RWPE2 (cell line): ENCODE results near the gene LARP1B.

Experiments used
- ATAC-seq: fragments of 200-7000 bp; cut with Tn5 transposase; 3 replicates; pipeline ENCODE4 v1.9.1; 2021; ENCODE audit warnings: low read depth
- DNase-seq: peaks from one replicate; pipeline ENCODE4 v3.0.0-alpha.2; 2020; ENCODE audit warnings: low spot score
- H3K27ac ChIP-seq: fragments of 450-650 bp; 2 replicates; pipeline ENCODE4 v1.5.1; 2017; ENCODE audit warnings: mild to moderate bottlenecking; ENCODE audit not compliant: poor library complexity, severe bottlenecking
- H3K27me3 ChIP-seq: fragments of 250-450 bp; sonication (Bioruptor Pico); 2 replicates; pipeline ENCODE4 v1.5.1; 2021; ENCODE audit warnings: mild to moderate bottlenecking, moderate library complexity; ENCODE audit not compliant: insufficient read depth, poor library complexity, severe bottlenecking
- H3K36me3 ChIP-seq: fragments of 250-450 bp; sonication (Bioruptor Pico); 2 replicates; pipeline ENCODE4 v1.5.1; 2020; ENCODE audit warnings: low read depth, mild to moderate bottlenecking, moderate library complexity
- H3K4me1 ChIP-seq: fragments of 250-450 bp; sonication (Bioruptor Pico); 2 replicates; pipeline ENCODE4 v1.5.1; 2021; ENCODE audit warnings: mild to moderate bottlenecking, moderate library complexity; ENCODE audit not compliant: insufficient read depth, poor library complexity, severe bottlenecking
- H3K4me3 ChIP-seq: fragments of 250-450 bp; sonication (Bioruptor Pico); 2 replicates; pipeline ENCODE4 v1.5.1; 2021; ENCODE audit warnings: mild to moderate bottlenecking, moderate library complexity; ENCODE audit not compliant: severe bottlenecking
- H3K9me3 ChIP-seq: fragments of 250-450 bp; sonication (Bioruptor Pico); 2 replicates; pipeline ENCODE4 v1.5.1; 2021; ENCODE audit warnings: mild to moderate bottlenecking, moderate library complexity; ENCODE audit not compliant: severe bottlenecking
- TF ChIP-seq, protein P1 (sequence below): fragments of 450-650 bp; IDR thresholded peaks from one replicate; pipeline ENCODE4 v1.5.1; 2017; ENCODE audit warnings: mild to moderate bottlenecking, moderate library complexity; ENCODE audit not compliant: poor library complexity, severe bottlenecking

Gene LARP1B

DNA sequence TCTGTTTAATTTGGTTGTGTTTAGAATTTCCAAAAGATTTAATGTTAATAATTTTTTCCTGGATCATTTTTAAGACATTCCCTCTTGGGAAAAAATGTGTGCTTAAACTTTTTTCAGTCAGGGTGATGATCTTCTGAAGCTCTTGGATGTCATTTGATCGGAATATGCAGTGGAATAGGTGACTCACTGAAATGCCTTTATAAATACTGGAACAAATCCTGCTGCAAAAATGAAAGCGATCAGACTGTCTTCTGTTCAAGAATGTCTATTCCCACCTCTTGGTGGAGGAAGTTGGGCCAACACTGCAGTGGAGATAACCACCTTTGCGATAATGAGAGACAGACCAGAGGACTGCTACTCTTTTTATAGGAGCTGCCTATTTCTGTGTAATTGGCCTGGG lies 46.7 kb downstream of the LARP1B start:
- H3K27me3 ChIP-seq: no peaks in the 10 kb centered on the region
- DNase-seq (no peak), ATAC-seq (no peak)
- H3K4me1 ChIP-seq: no peaks in the 10 kb centered on the region
- TF ChIP-seq, protein P1, sequence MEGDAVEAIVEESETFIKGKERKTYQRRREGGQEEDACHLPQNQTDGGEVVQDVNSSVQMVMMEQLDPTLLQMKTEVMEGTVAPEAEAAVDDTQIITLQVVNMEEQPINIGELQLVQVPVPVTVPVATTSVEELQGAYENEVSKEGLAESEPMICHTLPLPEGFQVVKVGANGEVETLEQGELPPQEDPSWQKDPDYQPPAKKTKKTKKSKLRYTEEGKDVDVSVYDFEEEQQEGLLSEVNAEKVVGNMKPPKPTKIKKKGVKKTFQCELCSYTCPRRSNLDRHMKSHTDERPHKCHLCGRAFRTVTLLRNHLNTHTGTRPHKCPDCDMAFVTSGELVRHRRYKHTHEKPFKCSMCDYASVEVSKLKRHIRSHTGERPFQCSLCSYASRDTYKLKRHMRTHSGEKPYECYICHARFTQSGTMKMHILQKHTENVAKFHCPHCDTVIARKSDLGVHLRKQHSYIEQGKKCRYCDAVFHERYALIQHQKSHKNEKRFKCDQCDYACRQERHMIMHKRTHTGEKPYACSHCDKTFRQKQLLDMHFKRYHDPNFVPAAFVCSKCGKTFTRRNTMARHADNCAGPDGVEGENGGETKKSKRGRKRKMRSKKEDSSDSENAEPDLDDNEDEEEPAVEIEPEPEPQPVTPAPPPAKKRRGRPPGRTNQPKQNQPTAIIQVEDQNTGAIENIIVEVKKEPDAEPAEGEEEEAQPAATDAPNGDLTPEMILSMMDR: no peak
- no peak overlapping the region for H3K27ac ChIP-seq
- peaks cover 64% of the 10 kb centered on the region for H3K36me3 ChIP-seq
- H3K9me3 ChIP-seq: no peaks in the 10 kb centered on the region
- no peak overlapping the region for H3K4me3 ChIP-seq

DNA sequence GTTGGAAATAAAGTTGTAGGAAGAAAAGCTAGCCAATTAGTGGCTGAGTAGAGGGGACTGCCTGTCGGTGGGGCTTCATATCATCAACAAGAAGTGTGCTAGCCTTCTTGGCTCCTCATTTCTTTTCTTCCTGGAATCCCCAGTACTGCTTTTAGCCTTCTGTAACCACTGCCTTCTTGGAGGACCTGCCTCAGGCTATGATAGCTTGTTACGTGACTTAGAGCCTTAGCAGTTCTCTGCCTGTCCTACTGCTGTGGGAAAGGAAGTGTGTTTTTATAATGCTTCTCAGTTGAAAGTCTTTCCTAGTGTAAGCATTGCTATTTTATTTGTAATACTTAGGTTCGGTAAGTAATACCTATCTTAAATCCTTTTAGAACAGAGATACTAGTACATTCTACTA lies 61.9 kb downstream of the LARP1B start:
- H3K36me3 ChIP-seq: peaks cover 36% of the 10 kb centered on the region
- no peaks in the 10 kb centered on the region for H3K27me3 ChIP-seq
- DNase-seq (no peak), ATAC-seq (no peak)
- H3K9me3 ChIP-seq: no peaks in the 10 kb centered on the region
- H3K27ac ChIP-seq: no peak overlapping the region
- no peaks in the 10 kb centered on the region for H3K4me1 ChIP-seq
- H3K4me3 ChIP-seq: no peak overlapping the region
- TF ChIP-seq, protein P1: no peak

DNA sequence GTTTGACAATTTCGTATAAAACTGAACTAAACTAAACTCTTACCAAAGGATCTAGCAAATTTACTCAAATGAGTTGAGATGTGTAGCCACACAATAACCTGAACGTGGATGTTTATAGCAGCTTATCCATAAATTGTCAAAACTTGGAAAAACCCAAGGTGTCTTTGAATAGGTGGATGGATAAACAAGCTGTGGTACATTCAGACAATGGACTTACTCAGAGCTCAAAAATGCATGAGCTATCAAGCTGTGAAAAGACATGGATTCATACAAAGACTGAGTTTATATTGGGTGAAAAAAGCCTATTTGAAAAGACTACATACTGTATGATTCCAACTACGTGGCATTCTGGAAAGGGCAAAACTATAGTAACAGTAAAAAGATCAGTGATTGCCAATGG lies 69.5 kb downstream of the LARP1B start:
- peak; percentile 73 for ATAC-seq
- TF ChIP-seq, protein P1: no peak

DNA sequence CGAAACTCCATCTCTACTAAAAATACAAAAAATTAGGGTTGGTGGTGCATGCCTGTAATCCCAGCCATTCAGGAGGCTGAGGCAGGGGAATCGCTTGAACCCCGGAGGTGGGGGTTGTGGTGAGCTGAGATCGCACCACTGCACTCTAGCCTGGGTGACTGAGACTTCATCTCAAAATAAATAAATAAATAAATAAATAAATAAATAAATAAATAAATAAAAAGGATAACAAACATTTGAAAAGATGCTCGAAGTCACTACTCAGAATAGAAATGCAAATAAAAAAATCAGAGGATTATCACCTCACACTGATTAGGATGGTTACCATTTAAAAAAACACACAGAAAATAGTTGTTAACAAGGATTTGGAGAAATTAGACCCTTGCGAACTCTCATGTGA lies 73.8 kb downstream of the LARP1B start:
- TF ChIP-seq, protein P1: no peak
- Histone ChIP-seq H3K27me3 (no peaks in the 10 kb centered on the region), H3K4me3 (no peak overlapping the region), H3K4me1 (no peaks in the 10 kb centered on the region), H3K36me3 (peaks cover 4% of the 10 kb centered on the region; the same call in 1 of the 2 replicates), H3K27ac (no peak overlapping the region), H3K9me3 (no peaks in the 10 kb centered on the region)
- no peak for DNase-seq
- ATAC-seq: no peak

More for the DNA sequence above, 69.5 kb downstream of the LARP1B start:
- Histone ChIP-seq H3K9me3 (no peaks in the 10 kb centered on the region), H3K4me1 (no peaks in the 10 kb centered on the region), H3K4me3 (no peak overlapping the region), H3K27me3 (no peaks in the 10 kb centered on the region), H3K36me3 (peaks cover 11% of the 10 kb centered on the region), H3K27ac (no peak overlapping the region)
- no peak for DNase-seq

DNA sequence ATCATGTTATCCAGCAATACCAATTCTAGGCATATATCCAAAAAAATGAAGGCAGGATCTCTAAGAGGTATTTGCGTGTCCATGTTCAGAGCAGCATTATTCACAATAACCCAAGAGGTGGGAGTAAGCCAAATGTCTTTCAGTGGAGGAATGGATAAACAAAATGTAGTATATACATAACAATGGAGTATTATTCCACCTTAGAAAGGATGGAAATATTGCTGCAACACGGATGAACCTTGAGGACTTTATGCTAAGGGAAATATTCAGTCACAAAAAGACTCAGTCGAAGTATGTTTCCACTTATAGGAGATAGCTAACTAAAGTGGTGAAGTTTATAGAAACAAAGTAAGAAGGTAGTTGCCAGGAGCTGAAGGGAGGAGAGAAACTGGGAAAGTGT lies 74.3 kb downstream of the LARP1B start:
- Histone ChIP-seq H3K4me1 (no peaks in the 10 kb centered on the region), H3K9me3 (no peaks in the 10 kb centered on the region), H3K27ac (no peak overlapping the region), H3K27me3 (no peaks in the 10 kb centered on the region), H3K4me3 (no peak overlapping the region), H3K36me3 (peaks cover 4% of the 10 kb centered on the region; the same call in 1 of the 2 replicates)
- ATAC-seq (no peak), DNase-seq (no peak)
- TF ChIP-seq, protein P1: no peak
